H1 (cell line): ENCODE results near the gene SLC25A31. TPM values are rescaled to one million over a fixed set of nuclear protein-coding genes. Genes with fewer than 3 reads are reported as not detected.

ENCODE experiments used
- MAFK ChIP-seq: IDR thresholded peaks from 2 replicates; pipeline ENCODE4 v1.6.1; 2012; ENCODE audit warnings: low read depth, mild to moderate bottlenecking, improper control_type of control experiment, low read length
- POLR2AphosphoS5 ChIP-seq: IDR thresholded peaks from 2 replicates; pipeline ENCODE4 v1.6.1; 2011; ENCODE audit warnings: low read depth, low read length
- RNF2 ChIP-seq: fragments of 200-900, 300-1000 bp; sonication (generic); IDR thresholded peaks from 2 replicates; pipeline ENCODE4 v1.7.1; 2016; ENCODE audit warnings: borderline replicate concordance, low read depth, mild to moderate bottlenecking, antibody characterized with exemption, low read length; ENCODE audit not compliant: poor library complexity, severe bottlenecking; ENCODE audit errors: missing control alignments
- polyA plus RNA-seq, 7 experiments: library from polyadenylated mRNA; depleted of rRNA in 3 of 7; stranded (reverse) in 5 of 7; unstranded in 2 of 7; fragments of >200 nt in 5 of 7; fragments of 200-250 nt in 2 of 7; gene quantifications; 1 replicate in 5 of 7; 2 replicates in 1 of 7; 4 replicates in 1 of 7; pipeline versions ENCODE4 v1.2.1 to v1.2.3, GENCODE V29; 2011 to 2013; ENCODE audit warnings: missing spikeins in 2 of 7, mixed read lengths in 2 of 7
- total RNA-seq: library from RNA; stranded (reverse); fragmentation: NEBNext Ultra II Directional; extraction: Animal tissue kit (Norgen Biotek cat#: 25700); gene quantifications from 2 replicates; pipeline ENCODE4 v1.2.1, GENCODE V29; 2021

SLC25A31 gene
- total and polyA plus RNA-seq, 2 of the 8 experiments (the other 6 are each of a cell fraction or from before 2014, with no cell fraction given) = not detected

GRCh38 chr4:127741247-127741646 lies 11.0 kb downstream of the SLC25A31 start (continued):
- TF ChIP-seq MAFK (no peak), POLR2AphosphoS5 (no peak), RNF2 (no peak)
